ENCODE measurements around the gene GLOD5. TPM values are rescaled to one million over a fixed set of nuclear protein-coding genes. Genes with fewer than 3 reads are reported as not detected.

GLOD5 gene
- total and polyA plus RNA-seq, 2 of the 8 experiments (the other 6 are each of a cell fraction or from before 2014, with no cell fraction given), result 0.18 TPM; not detected in 1

DNA sequence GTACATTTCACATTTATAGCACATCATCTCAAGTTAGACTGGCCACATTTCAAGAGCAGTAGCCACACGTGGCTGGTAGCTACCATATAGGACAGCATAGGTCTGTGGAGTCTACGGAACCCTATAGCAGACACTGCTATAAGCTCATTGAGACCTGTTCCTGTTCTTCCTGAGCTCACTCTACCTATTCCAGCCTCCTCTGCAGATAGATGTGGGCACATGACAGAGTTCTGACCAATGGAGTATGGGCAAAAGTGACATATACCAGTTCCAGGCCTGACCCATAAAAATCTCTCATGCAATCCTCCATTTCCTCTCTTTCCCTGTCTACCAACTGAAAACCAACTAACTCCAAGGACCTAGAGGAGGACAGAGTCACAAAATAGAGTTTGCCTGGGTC lies 36.8 kb downstream of the GLOD5 start (continued):
- TF ChIP-seq KDM1A (IDR thresholded peaks at IDR 0.05; ENCODE audit: borderline replicate concordance, low read length) (no peak), GABPA (IDR thresholded peaks at IDR 0.05; ENCODE audit: borderline replicate concordance, insufficient read depth, low read length) (no peak), FOSL1 (IDR thresholded peaks at IDR 0.05; ENCODE audit: insufficient read depth, low read depth, low read length) (no peak)
- TF ChIP-seq, protein P1, sequence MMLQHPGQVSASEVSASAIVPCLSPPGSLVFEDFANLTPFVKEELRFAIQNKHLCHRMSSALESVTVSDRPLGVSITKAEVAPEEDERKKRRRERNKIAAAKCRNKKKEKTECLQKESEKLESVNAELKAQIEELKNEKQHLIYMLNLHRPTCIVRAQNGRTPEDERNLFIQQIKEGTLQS (IDR thresholded peaks at IDR 0.05; ENCODE audit: insufficient read depth, low read depth, low read length), result no peak

Data from H1 (cell line).